ACHN (cell line): ENCODE data around the gene TAPT1.

Source experiments
- DNase-seq: peaks from one replicate; pipeline ENCODE4 v3.0.0-alpha.2; 2015
- in situ Hi-C: cut with HindIII; loops from 2 replicates; pipeline ENCODE4 v1.10.0; 2017; ENCODE audit warnings: low sequenced_read_pairs, low pct_ligation_motif_present, low pct_unique_long_range_greater_than_20kb

TAPT1 gene

DNA sequence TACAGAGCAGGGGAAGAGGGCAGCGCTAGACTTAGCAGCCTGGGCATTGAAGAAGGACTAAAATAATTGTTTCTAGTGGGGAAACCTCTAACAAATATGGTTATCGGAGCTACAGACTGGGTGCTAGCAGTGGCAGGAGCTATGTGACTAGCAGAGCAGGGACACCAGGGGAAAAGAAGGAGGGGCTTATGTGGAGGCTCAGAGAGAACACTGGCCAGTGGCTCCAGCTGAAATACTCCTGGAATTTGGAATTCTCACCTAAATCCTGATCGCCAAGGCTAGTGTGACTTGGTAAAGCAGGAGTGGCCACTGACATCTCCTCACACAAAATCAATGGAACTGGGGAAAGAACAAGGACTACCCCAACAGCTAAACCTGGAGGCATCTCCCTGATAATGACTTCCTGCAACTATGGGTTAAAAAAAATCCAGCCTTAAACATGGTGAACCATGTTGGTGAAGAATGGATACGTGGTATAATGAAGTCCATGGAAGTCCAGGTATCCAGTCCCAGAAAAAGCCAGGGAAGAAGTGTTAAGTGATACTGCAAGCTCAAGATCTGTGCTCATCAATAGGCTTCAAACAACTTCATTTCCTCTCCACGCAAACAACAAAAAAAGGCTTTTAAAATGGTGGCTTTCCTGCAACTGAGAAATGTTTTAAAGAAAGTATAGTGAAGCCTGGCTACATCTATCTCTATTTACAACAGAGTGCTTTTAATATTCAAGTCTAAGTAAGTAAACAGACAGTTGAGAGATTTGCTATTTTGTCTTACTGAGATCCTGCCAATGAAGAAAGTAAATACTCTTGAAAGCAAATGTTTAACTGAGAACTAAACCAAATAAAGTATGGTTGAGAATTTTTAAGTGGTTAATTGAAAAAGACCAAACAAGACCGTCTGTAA lies 1.8 kb downstream of the TAPT1 start:
- in situ Hi-C loops = no loop called here
- DNase-seq = no peak

DNA sequence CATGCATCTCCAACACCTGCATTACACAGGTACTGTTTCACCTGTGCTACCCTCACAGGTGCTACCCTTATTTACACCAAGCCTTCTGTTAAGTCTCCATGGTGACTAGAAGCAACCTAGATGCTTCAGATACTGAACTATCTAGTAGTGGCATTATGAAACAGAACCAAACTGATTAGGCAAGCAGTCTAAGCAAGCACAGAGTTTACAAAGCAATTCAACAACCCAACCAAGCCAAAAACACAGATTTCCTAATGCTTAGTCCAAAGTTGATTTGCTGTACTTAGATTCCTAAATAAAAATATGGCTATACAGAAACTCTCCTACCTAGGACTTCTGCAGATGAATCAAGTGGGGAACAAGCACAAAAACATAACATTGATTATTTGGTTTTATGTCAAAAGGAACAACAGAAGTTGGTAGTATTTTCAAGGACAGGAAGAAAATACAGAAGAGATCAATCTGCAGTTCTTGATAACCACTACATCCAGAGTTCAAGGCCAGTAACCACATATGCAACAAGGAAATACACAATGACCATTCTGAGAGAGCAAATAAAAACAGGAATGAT lies 3.2 kb downstream of the TAPT1 start:
- in situ Hi-C loops = no loop called here
- DNase-seq = no peak

DNA sequence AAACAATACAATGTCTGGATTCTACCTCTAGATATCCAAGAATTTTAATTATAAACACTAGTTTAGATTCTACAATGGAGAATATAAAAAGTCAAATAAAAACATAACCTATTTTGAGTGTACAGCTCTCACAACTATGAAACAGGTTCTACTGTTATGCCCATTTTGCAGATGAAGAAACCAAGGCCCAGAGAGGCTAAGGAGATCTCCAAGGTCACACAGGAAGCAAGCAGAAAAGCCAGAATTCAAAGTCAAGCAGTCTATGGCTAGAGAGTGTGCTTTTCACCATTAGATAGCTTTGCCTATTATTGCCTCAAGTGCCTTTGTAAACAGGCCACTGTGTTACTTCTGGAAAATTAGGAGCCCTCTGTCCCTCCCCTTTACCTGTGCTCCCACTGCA lies 7.3 kb downstream of the TAPT1 start:
- in situ Hi-C loops = no loop called here
- DNase-seq = no peak

DNA sequence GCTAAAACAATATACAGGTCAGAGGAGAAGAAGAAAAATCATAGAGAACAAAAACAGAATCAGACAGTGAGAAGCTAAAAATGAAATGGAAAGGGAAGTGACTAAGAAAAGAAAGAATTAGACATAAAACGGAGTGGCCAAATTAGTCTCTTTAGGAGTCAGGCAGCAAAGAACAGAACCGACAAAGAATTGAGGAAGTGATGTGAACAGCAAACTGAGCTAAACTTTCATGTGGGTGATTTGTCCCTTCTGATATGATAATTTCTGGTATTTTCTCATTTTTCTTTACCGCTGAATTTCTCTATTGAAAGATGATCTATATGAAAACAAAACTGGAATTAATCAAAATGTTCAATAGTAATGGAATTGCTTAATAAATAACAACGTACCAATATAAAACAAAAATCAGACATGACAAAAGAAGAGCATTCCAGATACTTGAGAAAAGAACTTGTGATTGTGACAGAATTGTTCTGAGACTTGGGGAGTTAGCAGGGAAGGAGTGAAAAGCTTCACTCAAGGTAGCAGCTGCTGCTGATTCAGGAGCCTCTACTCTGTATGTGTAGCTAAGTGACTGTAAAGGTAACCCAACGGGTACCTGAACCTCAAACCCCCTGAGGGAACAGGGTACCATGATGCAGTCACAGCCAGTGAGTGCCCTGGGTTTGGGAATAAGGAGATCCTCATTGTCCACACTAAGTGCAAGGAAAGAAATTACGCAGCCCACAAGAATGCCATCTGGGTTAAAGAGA lies 8.8 kb downstream of the TAPT1 start:
- no peak for DNase-seq

DNA sequence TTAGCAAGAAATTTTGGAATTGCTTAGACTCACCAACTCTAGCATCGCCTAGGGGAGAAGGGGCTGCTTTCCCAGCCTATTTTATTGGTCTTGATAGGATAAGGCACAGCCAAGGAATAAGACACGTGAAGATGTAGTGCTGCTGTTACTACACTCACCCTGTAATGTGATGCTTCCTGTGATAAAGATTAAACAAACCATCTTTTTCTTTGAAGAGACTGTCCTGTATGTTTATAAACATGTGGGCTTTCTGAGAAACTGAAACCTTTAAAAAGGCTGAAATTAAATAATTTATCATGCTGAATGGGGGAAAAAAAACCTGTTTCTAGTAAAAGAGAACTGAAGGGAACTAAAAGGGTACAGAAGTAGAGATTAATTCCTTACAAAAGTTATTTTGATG lies 13.2 kb downstream of the TAPT1 start:
- in situ Hi-C loops = no loop called here
- DNase-seq = no peak

More for the DNA sequence above, 8.8 kb downstream of the TAPT1 start:
- in situ Hi-C loops = no loop called here

DNA sequence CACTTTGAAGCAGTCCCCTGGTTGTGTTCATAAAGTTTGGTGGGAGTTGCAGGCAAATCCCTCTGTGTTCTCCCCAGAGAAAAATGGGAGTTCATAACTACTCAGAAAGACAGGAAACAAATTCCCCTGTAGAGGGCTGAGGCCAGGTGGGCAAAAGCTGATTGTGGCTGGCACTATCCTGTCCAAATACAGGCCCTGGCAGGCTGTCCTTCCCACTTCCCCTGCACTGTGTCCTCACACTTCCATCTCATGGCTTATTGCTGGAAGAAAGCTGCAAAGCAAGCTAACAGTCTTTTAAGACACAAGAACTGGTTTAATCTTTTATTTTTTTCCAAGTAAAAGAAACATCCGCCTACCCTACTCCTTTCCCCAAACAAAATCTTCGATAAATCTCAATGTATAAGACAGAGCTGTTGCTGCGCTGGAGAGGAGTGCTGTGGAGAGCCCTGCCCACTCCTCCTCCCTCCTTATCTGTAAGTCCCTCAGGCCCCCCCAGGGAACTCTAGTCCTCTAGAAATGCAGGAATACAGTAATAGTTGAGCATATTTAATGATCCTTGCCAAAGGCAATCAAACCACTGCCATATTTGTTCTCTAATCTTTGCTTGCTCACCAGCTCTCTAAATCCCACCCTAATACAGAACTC lies 14.0 kb downstream of the TAPT1 start:
- in situ Hi-C loops = no loop called here

DNA sequence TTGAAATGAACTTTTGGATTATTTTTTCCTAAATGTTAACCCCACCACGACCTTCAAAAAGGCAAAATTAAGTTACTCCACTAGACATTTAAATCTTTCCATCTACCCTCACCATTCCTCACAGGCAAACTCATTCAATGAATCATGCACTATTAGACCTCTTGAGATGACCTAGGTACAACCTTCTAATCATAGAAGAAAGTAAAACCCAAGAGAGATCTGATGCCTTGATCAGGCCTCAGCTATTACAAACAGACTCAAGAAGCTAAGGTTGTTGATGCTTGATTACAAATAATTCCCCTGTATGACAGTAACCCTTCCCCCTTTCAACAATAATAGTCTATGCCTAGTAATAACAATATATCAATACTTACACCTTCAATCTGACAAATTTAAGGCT lies 18.9 kb downstream of the TAPT1 start:
- in situ Hi-C loops = no loop called here
- no peak for DNase-seq

More for the DNA sequence above, 14.0 kb downstream of the TAPT1 start:
- DNase-seq = no peak

DNA sequence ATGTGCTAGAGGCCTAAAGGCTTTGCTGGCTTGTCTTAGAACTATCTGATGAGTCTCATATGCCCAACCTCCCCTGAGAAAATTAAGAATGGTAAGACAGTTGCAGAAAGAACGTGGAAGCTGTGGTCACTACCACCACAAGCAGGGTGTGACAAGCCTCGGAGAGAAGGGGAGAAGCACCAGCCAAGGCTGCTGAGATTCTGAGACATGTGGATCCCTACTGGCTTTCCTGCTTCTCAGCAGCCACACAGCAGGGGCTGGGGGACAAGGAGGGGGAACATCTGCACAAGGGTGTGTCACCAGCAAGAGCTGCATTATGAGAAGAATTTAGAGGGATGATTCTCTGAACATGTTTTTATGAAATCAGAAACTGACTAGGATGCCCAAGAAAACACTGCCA lies 19.4 kb downstream of the TAPT1 start:
- DNase-seq = no peak
- in situ Hi-C loops = no loop called here

DNA sequence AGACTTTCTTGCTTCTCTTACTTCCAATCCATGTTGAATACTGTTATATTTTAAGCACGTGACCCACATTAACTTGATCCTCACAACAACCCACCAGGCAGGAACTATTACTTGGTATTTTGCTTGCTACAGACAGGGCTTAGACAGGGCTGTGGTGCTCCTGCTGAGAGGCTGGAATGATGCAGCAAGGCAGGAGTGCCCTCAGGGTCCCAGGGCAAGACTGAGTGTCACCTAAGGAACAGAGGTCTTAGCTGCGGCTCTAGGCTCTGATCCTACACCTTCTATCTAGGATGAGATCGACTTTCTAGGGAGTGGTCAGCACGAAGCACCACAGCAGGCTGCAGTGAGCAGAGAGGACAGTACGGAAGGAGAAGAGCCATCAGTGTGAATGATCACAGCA lies 20.0 kb downstream of the TAPT1 start:
- in situ Hi-C loops = no loop called here
- DNase-seq = no peak

DNA sequence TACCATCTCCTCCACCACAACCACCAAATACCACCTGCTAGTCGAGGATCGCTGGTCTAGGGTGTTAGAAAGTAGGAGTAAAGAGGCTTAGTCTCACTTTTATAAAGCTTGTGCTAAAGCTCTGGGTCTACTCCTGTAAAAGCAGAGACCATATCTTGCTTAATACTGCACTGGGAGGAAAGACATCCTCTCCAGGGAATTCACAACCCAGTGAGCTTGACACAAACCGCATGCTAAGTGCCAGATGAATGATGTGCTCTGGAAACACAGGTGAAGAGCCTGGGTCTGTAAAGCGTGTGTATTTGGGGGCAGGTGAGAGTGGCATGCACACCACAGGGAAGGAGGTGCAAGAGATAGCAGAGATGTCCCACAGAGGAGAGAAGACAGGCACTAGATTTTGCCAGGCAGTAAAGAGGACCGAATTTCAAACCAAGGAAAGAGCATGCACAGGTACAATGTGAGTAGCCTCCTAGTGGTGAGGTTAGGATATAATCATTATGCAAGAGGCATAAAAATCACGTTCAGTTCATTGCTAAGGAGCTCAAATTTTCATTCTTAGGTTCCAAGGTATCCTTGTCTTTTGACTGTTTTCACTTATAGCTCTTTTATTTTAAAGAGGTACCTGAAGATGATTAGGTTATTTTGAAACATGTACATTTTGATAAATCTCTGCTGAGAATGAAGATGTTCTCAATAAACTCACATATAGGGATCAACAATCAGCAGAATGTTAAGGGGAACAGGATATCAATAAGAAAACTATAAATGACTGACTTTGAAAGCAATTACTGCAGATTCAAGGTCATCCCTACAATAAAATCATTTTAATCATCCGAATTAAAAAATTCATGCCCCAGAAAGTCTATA lies 20.7 kb downstream of the TAPT1 start:
- in situ Hi-C loops = no loop called here
- DNase-seq = peak; percentile 45

DNA sequence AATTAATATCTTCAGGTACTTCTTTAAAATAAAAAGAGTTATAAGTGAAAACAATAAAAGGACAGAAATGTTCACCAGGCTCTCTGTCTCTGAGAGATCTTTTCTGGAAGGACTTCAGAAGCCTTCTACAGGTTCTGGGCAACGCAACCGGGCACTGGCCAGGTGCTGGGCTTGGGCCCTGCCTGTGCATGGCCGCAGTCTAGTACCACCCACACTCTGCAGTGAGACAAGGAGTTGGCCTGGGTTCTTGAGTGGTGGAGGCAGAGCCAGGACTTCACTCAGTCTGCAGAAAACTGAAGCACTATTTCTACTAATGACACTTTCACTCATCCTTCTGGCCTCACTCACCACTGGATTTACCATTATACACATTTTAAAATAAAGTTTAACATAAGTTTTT lies 21.8 kb downstream of the TAPT1 start:
- in situ Hi-C loops = no loop called here
- no peak for DNase-seq

DNA sequence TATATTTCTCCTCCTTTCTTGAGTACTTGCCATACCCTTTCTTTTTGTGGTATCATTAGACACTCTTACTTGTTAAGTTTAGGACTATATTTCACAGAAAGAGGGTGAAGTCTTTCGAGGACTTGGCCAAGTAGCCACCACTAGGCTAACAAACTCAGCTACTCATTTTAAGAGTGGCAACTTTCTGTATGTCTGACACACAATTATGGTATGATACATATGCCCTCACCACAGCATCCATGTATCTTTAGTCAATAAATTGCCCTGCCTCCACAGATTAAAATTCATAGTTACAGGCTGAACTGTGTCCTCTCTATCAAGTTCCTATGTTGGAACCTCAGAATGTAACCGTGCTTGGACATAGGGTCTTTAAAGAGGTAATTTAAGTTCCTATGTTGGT lies 23.2 kb downstream of the TAPT1 start:
- DNase-seq = no peak
- in situ Hi-C loops = no loop called here

DNA sequence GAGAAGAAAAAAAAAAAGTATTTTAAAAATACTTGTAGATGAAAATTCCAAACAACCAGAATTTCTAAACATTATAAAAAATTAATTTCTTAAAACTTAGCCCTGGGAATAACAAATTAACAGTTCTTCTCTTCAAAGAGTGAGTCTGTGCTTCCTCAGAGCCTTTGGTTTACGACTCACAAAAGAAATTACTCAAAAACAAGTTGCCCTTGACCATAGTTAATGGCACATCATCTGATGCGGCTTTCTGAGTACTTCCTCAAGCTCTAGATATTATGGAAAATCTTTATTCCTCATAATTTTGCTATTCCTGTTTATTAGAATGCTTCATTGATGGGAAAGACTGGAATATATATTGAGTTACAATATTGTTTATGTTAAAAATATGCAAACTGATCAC lies 23.7 kb downstream of the TAPT1 start:
- DNase-seq = no peak

DNA sequence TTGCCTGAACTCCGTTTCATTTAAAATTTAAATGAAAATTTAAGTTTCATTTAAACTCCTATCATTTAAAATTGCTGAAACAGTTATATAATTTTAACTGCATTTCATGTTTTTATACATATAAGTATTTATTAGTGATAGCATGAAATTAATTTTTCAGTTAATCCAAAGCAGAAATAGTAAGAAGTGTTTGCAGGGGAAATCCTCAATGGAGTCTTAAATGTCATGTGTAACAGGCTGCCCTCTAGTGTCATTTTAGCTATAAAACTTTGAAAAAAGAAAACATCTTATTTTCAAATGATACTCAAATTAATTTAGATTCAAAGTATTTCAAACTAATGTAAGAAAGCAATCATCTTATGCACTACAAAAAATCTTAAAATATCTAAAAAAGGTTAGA lies 27.2 kb downstream of the TAPT1 start:
- DNase-seq = peak; percentile 32
- in situ Hi-C loops = no loop called here

More for the DNA sequence above, 23.7 kb downstream of the TAPT1 start:
- in situ Hi-C loops = no loop called here

DNA sequence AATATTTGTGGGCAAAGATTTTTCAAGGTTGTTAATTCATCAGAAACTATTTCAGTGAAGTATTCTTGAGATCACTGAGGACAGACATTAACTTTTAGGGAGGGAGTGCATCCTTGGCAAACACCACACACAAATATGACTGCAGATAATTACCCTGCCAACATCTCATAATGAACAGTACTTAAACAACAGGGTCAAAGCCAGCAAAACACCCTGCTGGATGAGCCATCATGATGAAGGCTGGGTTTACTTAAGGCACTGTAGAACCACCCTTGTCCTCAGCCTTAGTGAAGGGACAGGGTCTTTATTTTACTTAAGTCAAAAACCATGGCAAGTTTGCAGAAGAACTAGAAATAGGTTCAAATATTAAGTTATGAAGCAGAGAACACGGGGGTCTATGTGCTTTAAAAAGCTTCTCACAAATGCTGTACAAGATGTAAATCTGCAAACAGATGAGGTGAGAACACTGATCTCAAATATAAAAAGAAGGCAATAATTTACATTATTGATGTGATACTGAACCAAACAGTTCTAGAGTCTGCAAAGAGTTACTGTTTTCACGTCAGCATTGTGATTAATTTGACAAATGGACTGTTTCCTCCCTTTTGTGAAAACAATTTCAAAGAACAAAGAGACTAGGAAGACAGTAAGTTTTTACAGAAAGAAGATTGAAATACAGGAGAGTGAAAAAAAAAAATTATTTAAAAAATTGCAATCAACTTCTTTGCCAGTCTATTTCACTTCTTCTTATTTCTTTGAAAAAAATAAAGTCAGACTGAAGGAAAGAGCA lies 28.2 kb downstream of the TAPT1 start:
- in situ Hi-C loops = no loop called here
- DNase-seq = no peak

DNA sequence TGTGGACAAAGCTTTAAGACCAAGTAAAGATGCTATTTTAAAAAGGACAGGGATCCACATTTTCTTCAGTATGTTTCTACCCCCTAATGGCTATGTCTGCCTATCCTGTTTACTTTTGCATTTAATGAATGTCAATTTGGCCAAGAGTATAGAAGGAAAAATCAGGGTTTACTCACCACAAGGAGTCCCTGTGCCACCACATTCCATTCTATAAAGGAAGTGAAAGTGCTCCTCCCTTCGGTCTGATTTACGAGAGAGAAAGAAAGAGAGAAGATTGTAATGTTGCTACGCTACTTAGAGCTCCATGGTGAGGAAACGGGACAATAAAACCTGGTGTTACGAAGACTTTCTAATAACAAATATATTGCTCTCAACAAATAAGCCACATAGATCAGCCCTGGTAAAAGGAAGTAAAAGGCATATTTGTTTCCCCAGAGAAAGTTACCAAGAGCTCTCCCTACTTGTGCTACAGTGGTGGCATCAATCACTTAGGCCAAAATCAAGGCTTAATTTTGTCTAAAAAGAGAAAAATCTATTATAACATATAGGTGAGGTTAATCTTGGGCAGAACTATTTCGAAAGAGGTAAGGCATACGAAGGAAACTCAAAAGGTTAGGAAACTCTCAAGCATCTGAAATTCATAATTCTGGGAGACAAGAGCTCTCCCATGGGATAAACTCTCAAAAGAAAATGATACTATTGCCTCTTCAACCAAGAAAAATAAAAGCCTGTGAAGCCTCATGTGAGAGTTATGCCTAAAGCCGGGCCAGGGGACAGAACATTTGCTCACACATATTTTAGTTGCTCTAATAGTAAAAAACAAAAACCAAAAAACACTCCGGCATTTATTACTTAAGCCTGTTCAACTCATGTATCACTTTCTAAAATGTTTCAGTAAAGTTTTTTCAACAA lies 29.5 kb downstream of the TAPT1 start:
- in situ Hi-C loops = no loop called here
- DNase-seq = peak; percentile 82

DNA sequence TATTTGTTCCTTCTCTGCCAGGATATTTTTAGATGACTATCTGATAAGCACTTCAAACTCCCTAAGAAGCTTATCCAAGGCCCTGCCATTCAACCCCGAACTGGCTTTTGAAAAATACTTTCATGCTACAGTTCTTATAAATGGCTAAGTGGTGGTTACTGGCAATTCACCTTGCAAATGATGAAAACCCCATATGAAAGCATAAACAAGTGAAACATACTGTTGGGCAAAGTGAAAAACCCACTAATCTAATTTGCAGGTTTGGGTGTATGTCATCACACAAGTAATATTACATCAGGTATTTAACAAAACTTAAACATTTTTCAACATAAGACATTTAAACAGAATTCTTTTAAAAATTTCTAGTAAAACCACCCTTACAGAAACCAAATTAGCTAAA lies 31.1 kb downstream of the TAPT1 start:
- DNase-seq = no peak
- in situ Hi-C loops = no loop called here
